DMS 273 (cell line): ENCODE results near the gene USP34.

ENCODE experiments used
- DNase-seq: peaks from one replicate; lab custom pipeline; 2025; ENCODE audit not compliant: unreplicated experiment; lab: John Stamatoyannopoulos, UW

USP34 gene

GRCh38 chr2:61320181-61320580, 150.7 kb downstream of the USP34 start:
- DNase-seq: no peak

- DNase-seq: no peak
These were observed 152.3 kb downstream of the USP34 start for GRCh38 chr2:61318553-61318952.

- DNase-seq: no peak
These were observed 174.9 kb downstream of the USP34 start for GRCh38 chr2:61295981-61296380.

GRCh38 chr2:61291851-61292575, 178.9 kb downstream of the USP34 start:
- no peak for DNase-seq

GRCh38 chr2:61288070-61288841, 182.6 kb downstream of the USP34 start:
- no peak for DNase-seq

- no peak for DNase-seq
These were observed 183.6 kb downstream of the USP34 start for GRCh38 chr2:61287254-61287653.

- DNase-seq: no peak
These were observed 187.3 kb downstream of the USP34 start for GRCh38 chr2:61283443-61284160.

GRCh38 chr2:61282104-61282590, 188.7 kb downstream of the USP34 start:
- DNase-seq: no peak

GRCh38 chr2:61281321-61281720, 189.6 kb downstream of the USP34 start:
- no peak for DNase-seq

GRCh38 chr2:61277756-61278155, 193.1 kb downstream of the USP34 start:
- no peak for DNase-seq

- no peak for DNase-seq
These were observed 195.2 kb downstream of the USP34 start for GRCh38 chr2:61275575-61276184.

GRCh38 chr2:61272421-61273070, 198.3 kb downstream of the USP34 start:
- DNase-seq: no peak

GRCh38 chr2:61268249-61268648, 202.6 kb downstream of the USP34 start:
- peak; percentile 27 for DNase-seq

GRCh38 chr2:61266632-61267505, 204.0 kb downstream of the USP34 start:
- DNase-seq: no peak

GRCh38 chr2:61263830-61264229, 207.1 kb downstream of the USP34 start:
- DNase-seq: no peak

GRCh38 chr2:61262699-61263098, 208.2 kb downstream of the USP34 start:
- no peak for DNase-seq

GRCh38 chr2:61257446-61257845, 213.4 kb downstream of the USP34 start:
- no peak for DNase-seq

GRCh38 chr2:61255580-61256437, 215.1 kb downstream of the USP34 start:
- DNase-seq: no peak

GRCh38 chr2:61254536-61254935, 216.4 kb downstream of the USP34 start:
- no peak for DNase-seq
